ENCODE measurements around the gene SNAPIN.

DNA sequence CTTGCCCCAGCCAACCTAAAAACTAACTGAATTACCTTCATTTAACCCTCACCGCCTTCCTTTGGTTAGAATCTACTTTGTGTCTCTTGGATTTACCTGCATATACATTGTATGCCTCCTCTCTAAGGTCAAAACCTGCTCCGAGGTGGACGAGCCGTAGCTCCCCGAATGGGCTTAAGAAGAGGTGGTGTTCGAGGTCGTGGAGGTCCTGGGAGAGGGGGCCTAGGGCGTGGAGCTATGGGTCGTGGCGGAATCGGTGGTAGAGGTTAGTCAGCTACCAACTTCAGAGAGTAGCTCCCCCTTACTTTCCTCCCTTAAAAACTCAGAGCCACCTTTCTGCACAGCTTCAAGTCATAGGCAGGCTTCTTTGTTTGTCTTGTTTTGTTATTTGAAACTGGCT lies 15.4 kb upstream of the SNAPIN start:
- TF ChIP-seq SUZ12 (IDR thresholded peaks at IDR 0.05; ENCODE audit: extremely low read depth, insufficient read depth, insufficient read length): no peak
- no peak for TF ChIP-seq ZNF274 (IDR thresholded peaks at IDR 0.05; ENCODE audit: low read depth, low read length)
- no peak for TF ChIP-seq YY1 (IDR thresholded peaks at IDR 0.05; ENCODE audit: insufficient read depth, insufficient read length)
